Thyroid gland (tissue), 4 donors: ENCODE results near the gene SENP7. TPM values are rescaled to one million over a fixed set of nuclear protein-coding genes. Genes with fewer than 3 reads are reported as not detected.
A peak's percentile ranks its signal among the peaks of the same experiment; 100 is the strongest.

ENCODE experiments used
- DNase-seq, 2 donors: peaks; one replicate each; pipeline ENCODE4 v3.0.0-alpha.2; 2019
- H3K27ac ChIP-seq, 3 donors: fragments of 200-600 bp; sonication (generic); 1 replicate in 2 of 3; 2 replicates in 1 of 3; pipeline ENCODE4 v1.5.1; 2016 to 2019; ENCODE audit warnings: mild to moderate bottlenecking in 1 of 3, moderate library complexity in 1 of 3
- H3K27me3 ChIP-seq: fragments of 200-600 bp; sonication (generic); one replicate; pipeline ENCODE4 v1.5.1; 2019
- H3K36me3 ChIP-seq, 2 donors: fragments of 200-600 bp; sonication (generic); one replicate each; pipeline ENCODE4 v1.5.1; 2016 to 2019
- H3K4me1 ChIP-seq, 2 donors: fragments of 200-600 bp; sonication (generic); one replicate each; pipeline ENCODE4 v1.5.1; 2017 to 2019
- H3K4me3 ChIP-seq, 3 donors: fragments of 200-600 bp; sonication (generic); replicated peaks in 1 of 3; 1 replicate in 2 of 3; 2 replicates in 1 of 3; pipeline ENCODE4 v1.5.1; 2016; ENCODE audit warnings: mild to moderate bottlenecking in 1 of 3
- H3K9me3 ChIP-seq: fragments of 200-600 bp; sonication (generic); one replicate; pipeline ENCODE4 v1.5.1; 2017
- CTCF ChIP-seq, 6 experiments: fragments of 200-600 bp in 3 of 6; fragments of 450-650 bp in 3 of 6; sonication (generic) in 3 of 6; IDR thresholded peaks; one replicate each; pipeline ENCODE4 v1.5.1; 2016 to 2019; ENCODE audit warnings: antibody characterized with exemption in 6 of 6, mild to moderate bottlenecking in 2 of 6, inconsistent platforms in 1 of 6, moderate library complexity in 1 of 6
- POLR2A ChIP-seq, 2 donors: fragments of 450-650 bp; IDR thresholded peaks; one replicate each; pipeline ENCODE4 v1.6.1; 2017; ENCODE audit warnings: antibody characterized with exemption in 2 of 2, mild to moderate bottlenecking in 2 of 2, moderate library complexity in 1 of 2
- WGBS, 2 donors: methylation state at CpG; one replicate each; pipeline ENCODE4 v1.1.5; 2017; 5-methylcytosine and 5-hydroxymethylcytosine counted together
- intact Hi-C: fragments of 100-400 bp; cut with DNase I; formaldehyde crosslinking; loops from one replicate; pipeline ENCODE4 v1.15.1; 2023
- total RNA-seq, 4 donors: library from RNA; depleted of rRNA; stranded (reverse); fragments of >200 nt; gene quantifications; one replicate each; pipeline ENCODE4 v1.2.3, GENCODE V29; 2016

The SENP7 gene
- total RNA-seq, 4 donors from 2014 or later = 30.2 to 42.9 (median 31.5) TPM

GRCh38 chr3:101433652-101434051 lies 79.4 kb downstream of the SENP7 start:
- no peaks in the 10 kb centered on the region for H3K4me1 ChIP-seq
- 96 to 100% methylated on average over 1 of the region's 1 CpG for WGBS, 2 donors
- intact Hi-C loops = no loop called here
- H3K36me3 ChIP-seq = no peaks in the 10 kb centered on the region
- TF ChIP-seq POLR2A (IDR thresholded peaks at IDR 0.05) (no peak), CTCF (IDR thresholded peaks at IDR 0.05) (no peak)
- no peak for DNase-seq
- H3K27me3 ChIP-seq = no peaks in the 10 kb centered on the region
- no peaks in the 10 kb centered on the region for H3K9me3 ChIP-seq
- no peak overlapping the region for H3K4me3 ChIP-seq
- no peak overlapping the region for H3K27ac ChIP-seq

DNA sequence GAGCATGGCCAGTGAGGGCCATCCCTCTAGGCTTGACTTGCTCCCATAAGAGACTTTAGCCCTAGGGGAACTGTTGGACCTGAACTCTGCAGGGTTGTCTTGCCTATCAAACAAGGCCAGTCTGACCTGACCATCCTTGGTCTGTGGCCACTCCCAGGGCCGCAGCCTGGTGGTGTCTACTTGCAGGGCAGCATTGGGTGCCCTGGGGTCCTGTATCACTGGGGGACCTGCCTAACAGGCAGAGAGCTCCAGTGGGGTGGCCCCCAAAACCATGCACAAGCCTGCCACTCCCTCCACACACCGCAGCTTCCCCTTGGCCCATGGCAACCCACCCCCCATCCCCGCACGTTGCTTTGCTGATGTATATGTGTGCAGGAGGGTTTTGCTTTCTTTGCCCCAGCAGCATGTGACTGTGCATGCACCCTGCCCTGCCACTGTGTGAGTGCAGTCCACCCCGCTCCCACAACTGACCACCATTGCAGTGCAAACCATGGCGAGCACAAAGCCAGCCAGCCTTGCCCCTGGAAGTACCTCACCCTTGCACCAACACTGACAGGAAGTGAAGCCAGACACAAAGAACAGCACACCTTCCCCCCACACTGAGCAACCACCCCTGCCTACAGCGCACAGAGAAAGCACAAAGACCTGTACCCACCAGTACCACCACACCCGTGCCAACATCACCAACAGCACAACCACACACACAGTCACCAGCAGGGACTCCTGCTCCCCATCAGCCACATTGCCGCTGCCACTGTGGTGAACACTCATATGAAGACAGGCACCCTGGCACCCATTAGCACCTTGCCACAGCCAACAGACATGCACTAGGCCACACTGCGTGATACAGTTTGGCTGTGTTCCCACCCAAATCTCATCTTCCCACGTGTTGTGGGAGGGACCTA lies 88.8 kb downstream of the SENP7 start:
- no peak overlapping the region for H3K27ac ChIP-seq
- DNase-seq = no peak
- no peaks in the 10 kb centered on the region for H3K27me3 ChIP-seq
- no peaks in the 10 kb centered on the region for H3K36me3 ChIP-seq
- no peak for TF ChIP-seq CTCF (IDR thresholded peaks at IDR 0.05)
- TF ChIP-seq POLR2A (IDR thresholded peaks at IDR 0.05) = no peak
- H3K4me3 ChIP-seq = no peak overlapping the region
- WGBS, 2 donors = 95 to 97% methylated on average over 10 to 11 of the region's 11 CpGs
- H3K4me1 ChIP-seq = no peaks in the 10 kb centered on the region
- intact Hi-C loops = no loop called here
- no peaks in the 10 kb centered on the region for H3K9me3 ChIP-seq

GRCh38 chr3:101418851-101419250 lies 94.2 kb downstream of the SENP7 start:
- whole genome bisulfite sequencing, 2 donors = 91 to 92% methylated on average over 1 of the region's 1 CpG

GRCh38 chr3:101414121-101414520 lies 98.9 kb downstream of the SENP7 start:
- H3K36me3 ChIP-seq = no peaks in the 10 kb centered on the region
- intact Hi-C loops = no loop called here
- no peaks in the 10 kb centered on the region for H3K27me3 ChIP-seq
- TF ChIP-seq CTCF (IDR thresholded peaks at IDR 0.05) (no peak), POLR2A (IDR thresholded peaks at IDR 0.05) (no peak)
- DNase-seq = peak in 1 of 2 donors; percentile 2
- H3K4me1 ChIP-seq = no peaks in the 10 kb centered on the region
- H3K27ac ChIP-seq = no peak overlapping the region
- 81 to 82% methylated on average over 6 of the region's 6 CpGs for whole genome bisulfite sequencing, 2 donors
- no peak overlapping the region for H3K4me3 ChIP-seq
- no peaks in the 10 kb centered on the region for H3K9me3 ChIP-seq

More at GRCh38 chr3:101418851-101419250, 94.2 kb downstream of the SENP7 start:
- Histone ChIP-seq H3K4me1 (no peaks in the 10 kb centered on the region), H3K27ac (no peak overlapping the region), H3K4me3 (no peak overlapping the region), H3K27me3 (no peaks in the 10 kb centered on the region), H3K9me3 (no peaks in the 10 kb centered on the region), H3K36me3 (no peaks in the 10 kb centered on the region)
- intact Hi-C loops = no loop called here
- no peak for DNase-seq
- no peak for TF ChIP-seq POLR2A (IDR thresholded peaks at IDR 0.05)
- TF ChIP-seq CTCF (IDR thresholded peaks at IDR 0.05) = no peak

DNA sequence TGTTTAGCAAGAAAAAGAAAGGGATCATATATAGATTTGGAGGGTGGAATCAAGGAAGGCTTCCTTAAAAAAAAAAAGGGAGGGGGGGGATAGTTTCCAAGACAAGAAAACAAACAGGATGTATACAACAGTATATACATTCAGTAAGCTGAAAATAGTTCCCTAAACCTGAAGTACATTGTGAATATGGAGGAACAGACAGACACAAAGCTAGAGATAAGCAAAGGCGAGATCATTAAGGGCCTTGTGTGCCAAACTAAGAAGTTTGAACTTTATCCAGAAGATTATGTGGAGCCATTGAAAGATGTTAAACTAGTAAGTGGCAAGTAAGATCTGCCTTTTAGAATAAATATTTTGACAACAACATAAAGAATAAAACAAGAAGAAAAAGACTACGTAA lies 99.4 kb downstream of the SENP7 start:
- TF ChIP-seq POLR2A (IDR thresholded peaks at IDR 0.05) (no peak), CTCF (IDR thresholded peaks at IDR 0.05) (no peak)
- DNase-seq = no peak
- WGBS, 2 donors = 95 to 97% methylated on average over 2 of the region's 2 CpGs

More for the DNA sequence above, 99.4 kb downstream of the SENP7 start:
- no peak overlapping the region for H3K4me3 ChIP-seq
- intact Hi-C loops = no loop called here
- H3K27me3 ChIP-seq = no peaks in the 10 kb centered on the region
- H3K4me1 ChIP-seq = no peaks in the 10 kb centered on the region
- no peak overlapping the region for H3K27ac ChIP-seq
- H3K36me3 ChIP-seq = no peaks in the 10 kb centered on the region
- H3K9me3 ChIP-seq = no peaks in the 10 kb centered on the region
